Cerebellar cortex (tissue), 1 donor: ENCODE results near the gene NCOR1.
"Not testable (repeated sequence)": the region's sequence is repeated elsewhere in the genome, so short reads cannot be mapped to it uniquely, and the experiment has no call there.

Source experiments
- DNase-seq: peaks from one replicate; pipeline ENCODE4 v3.0.0-alpha.2; 2015; ENCODE audit warnings: low spot score

Gene NCOR1

GRCh38 chr17:16215273-16215964 is at the start of gene NCOR1:
Gene NCOR1, minus strand, starts transcription at chr17:16215534. Its CDS starts 20,965 bp downstream, at chr17:16194569.
- peak; percentile 91 for DNase-seq

GRCh38 chr17:16262201-16262600 is 46.9 kb upstream of the NCOR1 start:
- DNase-seq: no peak

- no peak for DNase-seq
Observed at GRCh38 chr17:16261049-16261448, 45.7 kb upstream of the NCOR1 start.

GRCh38 chr17:16259926-16260325 is 44.6 kb upstream of the NCOR1 start:
- peak; percentile 5 for DNase-seq

GRCh38 chr17:16258901-16259300 is 43.6 kb upstream of the NCOR1 start:
- DNase-seq: no peak

- peak; percentile 64 for DNase-seq
Observed at GRCh38 chr17:16255481-16255921, 40.2 kb upstream of the NCOR1 start.

- no peak for DNase-seq
Observed at GRCh38 chr17:16254773-16255400, 39.6 kb upstream of the NCOR1 start.

GRCh38 chr17:16251556-16251955 is 36.2 kb upstream of the NCOR1 start:
- no peak for DNase-seq

GRCh38 chr17:16251043-16251442 is 35.7 kb upstream of the NCOR1 start:
- no peak for DNase-seq

GRCh38 chr17:16250635-16251034 is 35.3 kb upstream of the NCOR1 start:
- DNase-seq: no peak

GRCh38 chr17:16247586-16247984 is 32.3 kb upstream of the NCOR1 start:
- no peak for DNase-seq

- no peak for DNase-seq
Observed at GRCh38 chr17:16243801-16244567, 28.6 kb upstream of the NCOR1 start.

GRCh38 chr17:16243385-16243784 is 28.1 kb upstream of the NCOR1 start:
- DNase-seq: no peak

GRCh38 chr17:16241906-16242399 is 26.6 kb upstream of the NCOR1 start:
- DNase-seq: no peak

GRCh38 chr17:16239931-16240330 is 24.6 kb upstream of the NCOR1 start:
- DNase-seq: no peak

GRCh38 chr17:16232391-16232790 is 17.1 kb upstream of the NCOR1 start:
- DNase-seq: no peak

- not testable (repeated sequence) for DNase-seq
Observed at GRCh38 chr17:16229912-16230561, 14.7 kb upstream of the NCOR1 start.

- DNase-seq: no peak
Observed at GRCh38 chr17:16222406-16222805, 7.1 kb upstream of the NCOR1 start.

- DNase-seq: peak; percentile 96
Observed at GRCh38 chr17:16217002-16217635, 1.8 kb upstream of the NCOR1 start, which contains the start of gene PIGL. Gene PIGL, plus strand, starts transcription at chr17:16217210. Its CDS starts 17 bp downstream, at chr17:16217227.

GRCh38 chr17:16216341-16217001 is 1.1 kb upstream of the NCOR1 start:
- DNase-seq: not testable (repeated sequence)

- peak; percentile 60 for DNase-seq
Observed at GRCh38 chr17:16215965-16216316, 607 bp upstream of the NCOR1 start.
